Measurements from ENCODE around the gene KIF19. TPM values are rescaled to one million over a fixed set of nuclear protein-coding genes. Genes with fewer than 3 reads are reported as not detected.
A peak's percentile ranks its signal among the peaks of the same experiment; 100 is the strongest.

The KIF19 gene
- total RNA-seq, 3 donors from 2014 or later, result 0.16 to 1.3 (median 0.44) TPM

GRCh38 chr17:74368341-74369081 lies 42.5 kb downstream of the KIF19 start:
- no peak overlapping the region for H3K27ac ChIP-seq
- H3K9me3 ChIP-seq, result no peaks in the 10 kb centered on the region
- H3K27me3 ChIP-seq, result peaks cover 0 to 6% of the 10 kb centered on the region in 2 donors
- H3K4me1 ChIP-seq, result no peaks in the 10 kb centered on the region
- H3K4me3 ChIP-seq, result no peak overlapping the region
- no peaks in the 10 kb centered on the region for H3K36me3 ChIP-seq
- intact Hi-C loops (cut with DNase I; ENCODE audit: low total_unique reads), result no loop called here
- DNase-seq (ENCODE audit: low spot score in 2 of 2), result peak in 1 of 2 donors; percentile 37
- TF ChIP-seq POLR2A (IDR thresholded peaks at IDR 0.05) (no peak), POLR2AphosphoS5 (IDR thresholded peaks at IDR 0.05) (no peak)
- TF ChIP-seq, protein P1, sequence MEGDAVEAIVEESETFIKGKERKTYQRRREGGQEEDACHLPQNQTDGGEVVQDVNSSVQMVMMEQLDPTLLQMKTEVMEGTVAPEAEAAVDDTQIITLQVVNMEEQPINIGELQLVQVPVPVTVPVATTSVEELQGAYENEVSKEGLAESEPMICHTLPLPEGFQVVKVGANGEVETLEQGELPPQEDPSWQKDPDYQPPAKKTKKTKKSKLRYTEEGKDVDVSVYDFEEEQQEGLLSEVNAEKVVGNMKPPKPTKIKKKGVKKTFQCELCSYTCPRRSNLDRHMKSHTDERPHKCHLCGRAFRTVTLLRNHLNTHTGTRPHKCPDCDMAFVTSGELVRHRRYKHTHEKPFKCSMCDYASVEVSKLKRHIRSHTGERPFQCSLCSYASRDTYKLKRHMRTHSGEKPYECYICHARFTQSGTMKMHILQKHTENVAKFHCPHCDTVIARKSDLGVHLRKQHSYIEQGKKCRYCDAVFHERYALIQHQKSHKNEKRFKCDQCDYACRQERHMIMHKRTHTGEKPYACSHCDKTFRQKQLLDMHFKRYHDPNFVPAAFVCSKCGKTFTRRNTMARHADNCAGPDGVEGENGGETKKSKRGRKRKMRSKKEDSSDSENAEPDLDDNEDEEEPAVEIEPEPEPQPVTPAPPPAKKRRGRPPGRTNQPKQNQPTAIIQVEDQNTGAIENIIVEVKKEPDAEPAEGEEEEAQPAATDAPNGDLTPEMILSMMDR (IDR thresholded peaks at IDR 0.05), result peak; percentile 67 to 85 (median 74)

DNA sequence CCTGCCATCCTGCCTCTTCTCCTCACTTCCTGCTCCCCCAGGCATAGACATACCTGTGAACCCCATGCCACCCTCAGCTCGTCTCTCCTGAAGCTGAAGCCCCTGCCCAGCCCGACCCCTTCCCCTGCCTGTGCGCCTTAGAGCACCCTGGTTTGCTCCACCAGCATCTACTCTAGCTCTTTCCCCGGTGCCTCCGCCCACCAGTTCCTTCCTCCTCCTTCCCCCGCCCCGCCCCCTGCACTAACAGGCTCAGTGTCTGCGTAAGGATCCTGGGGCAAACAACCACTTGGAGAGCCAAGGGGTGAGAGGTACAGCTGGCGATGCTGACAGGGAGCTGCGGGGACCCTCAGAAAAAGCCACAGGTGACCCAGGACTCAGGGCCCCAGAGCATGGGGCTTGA lies 43.2 kb downstream of the KIF19 start:
- DNase-seq (ENCODE audit: low spot score in 2 of 2), result no peak
- Histone ChIP-seq H3K9me3 (no peaks in the 10 kb centered on the region), H3K27me3 (peaks cover 0 to 6% of the 10 kb centered on the region in 2 donors), H3K4me3 (no peak overlapping the region), H3K36me3 (no peaks in the 10 kb centered on the region), H3K4me1 (no peaks in the 10 kb centered on the region), H3K27ac (no peak overlapping the region)
- TF ChIP-seq POLR2A (IDR thresholded peaks at IDR 0.05), result no peak
- TF ChIP-seq, protein P1 (IDR thresholded peaks at IDR 0.05), result no peak
- TF ChIP-seq POLR2AphosphoS5 (IDR thresholded peaks at IDR 0.05), result no peak
- intact Hi-C loops (cut with DNase I; ENCODE audit: low total_unique reads), result no loop called here

GRCh38 chr17:74369665-74370490 lies 43.9 kb downstream of the KIF19 start:
- Histone ChIP-seq H3K36me3 (no peaks in the 10 kb centered on the region), H3K4me3 (no peak overlapping the region), H3K27ac (no peak overlapping the region), H3K27me3 (peaks cover 0 to 6% of the 10 kb centered on the region in 2 donors), H3K4me1 (no peaks in the 10 kb centered on the region), H3K9me3 (no peaks in the 10 kb centered on the region)
- no peak for TF ChIP-seq POLR2AphosphoS5 (IDR thresholded peaks at IDR 0.05)
- TF ChIP-seq, protein P1 (IDR thresholded peaks at IDR 0.05), result no peak
- intact Hi-C loops (cut with DNase I; ENCODE audit: low total_unique reads), result no loop called here
- no peak for DNase-seq (ENCODE audit: low spot score in 2 of 2)

- no peak for TF ChIP-seq POLR2A (IDR thresholded peaks at IDR 0.05)
- TF ChIP-seq, protein P1 (IDR thresholded peaks at IDR 0.05), result no peak
- no peak for TF ChIP-seq POLR2AphosphoS5 (IDR thresholded peaks at IDR 0.05)
- Histone ChIP-seq H3K9me3 (no peaks in the 10 kb centered on the region), H3K36me3 (no peaks in the 10 kb centered on the region), H3K4me3 (no peak overlapping the region), H3K4me1 (no peaks in the 10 kb centered on the region), H3K27ac (no peak overlapping the region), H3K27me3 (peaks cover 0 to 6% of the 10 kb centered on the region in 2 donors)
- intact Hi-C loops (cut with DNase I; ENCODE audit: low total_unique reads), result no loop called here
- no peak for DNase-seq (ENCODE audit: low spot score in 2 of 2)
Measured at GRCh38 chr17:74371653-74372147, 45.7 kb downstream of the KIF19 start.

- no peaks in the 10 kb centered on the region for H3K36me3 ChIP-seq
- H3K27ac ChIP-seq, result no peak overlapping the region
- no peak overlapping the region for H3K4me3 ChIP-seq
- H3K4me1 ChIP-seq, result no peaks in the 10 kb centered on the region
- intact Hi-C loops (cut with DNase I; ENCODE audit: low total_unique reads), result no loop called here
- peaks cover 0 to 2% of the 10 kb centered on the region in 2 donors for H3K27me3 ChIP-seq
- no peak for DNase-seq (ENCODE audit: low spot score in 2 of 2)
- no peaks in the 10 kb centered on the region for H3K9me3 ChIP-seq
- no peak for TF ChIP-seq POLR2AphosphoS5 (IDR thresholded peaks at IDR 0.05)
- TF ChIP-seq, protein P1 (IDR thresholded peaks at IDR 0.05), result no peak
- TF ChIP-seq POLR2A (IDR thresholded peaks at IDR 0.05), result no peak
Measured at GRCh38 chr17:74372426-74372825, 46.4 kb downstream of the KIF19 start.

All from breast epithelium (tissue), 4 donors.